ENCODE results near the gene PRPF19. TPM values are rescaled to one million over a fixed set of nuclear protein-coding genes. Genes with fewer than 3 reads are reported as not detected.

Gene PRPF19
- total and polyA plus RNA-seq, 9 of the 15 experiments (the other 6 are each of a cell fraction or from before 2014, with no cell fraction given): 9.4 to 212 (median 73.2) TPM

DNA sequence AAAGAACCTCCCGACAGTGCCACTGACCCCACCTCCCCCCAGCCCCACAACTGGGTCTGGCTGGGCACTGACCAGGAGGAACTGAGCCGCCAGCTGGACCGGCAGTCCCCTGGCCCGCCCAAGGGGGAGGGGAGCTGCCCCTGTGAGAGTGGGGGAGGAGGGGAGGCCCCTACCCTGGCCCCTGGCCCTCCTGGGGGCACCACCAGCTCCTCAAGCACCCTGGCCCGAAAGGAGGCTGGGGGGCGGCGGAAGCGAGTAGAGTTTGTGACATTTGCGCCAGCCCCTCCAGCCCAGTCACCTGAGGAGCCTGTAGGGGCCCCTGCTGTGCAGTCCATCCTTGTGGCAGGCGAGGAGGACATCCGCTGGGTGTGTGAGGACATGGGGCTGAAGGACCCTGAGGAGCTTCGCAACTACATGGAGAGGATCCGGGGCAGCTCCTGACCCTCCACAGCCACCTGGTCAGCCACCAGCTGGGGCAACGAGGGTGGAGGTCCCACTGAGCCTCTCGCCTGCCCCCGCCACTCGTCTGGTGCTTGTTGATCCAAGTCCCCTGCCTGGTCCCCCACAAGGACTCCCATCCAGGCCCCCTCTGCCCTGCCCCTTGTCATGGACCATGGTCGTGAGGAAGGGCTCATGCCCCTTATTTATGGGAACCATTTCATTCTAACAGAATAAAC lies 30.2 kb upstream of the PRPF19 start (continued):
- TF ChIP-seq, protein P1, sequence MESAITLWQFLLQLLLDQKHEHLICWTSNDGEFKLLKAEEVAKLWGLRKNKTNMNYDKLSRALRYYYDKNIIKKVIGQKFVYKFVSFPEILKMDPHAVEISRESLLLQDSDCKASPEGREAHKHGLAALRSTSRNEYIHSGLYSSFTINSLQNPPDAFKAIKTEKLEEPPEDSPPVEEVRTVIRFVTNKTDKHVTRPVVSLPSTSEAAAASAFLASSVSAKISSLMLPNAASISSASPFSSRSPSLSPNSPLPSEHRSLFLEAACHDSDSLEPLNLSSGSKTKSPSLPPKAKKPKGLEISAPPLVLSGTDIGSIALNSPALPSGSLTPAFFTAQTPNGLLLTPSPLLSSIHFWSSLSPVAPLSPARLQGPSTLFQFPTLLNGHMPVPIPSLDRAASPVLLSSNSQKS (CRISPR knock-in tag; IDR thresholded peaks at IDR 0.05): no peak
- TF ChIP-seq, protein P2, sequence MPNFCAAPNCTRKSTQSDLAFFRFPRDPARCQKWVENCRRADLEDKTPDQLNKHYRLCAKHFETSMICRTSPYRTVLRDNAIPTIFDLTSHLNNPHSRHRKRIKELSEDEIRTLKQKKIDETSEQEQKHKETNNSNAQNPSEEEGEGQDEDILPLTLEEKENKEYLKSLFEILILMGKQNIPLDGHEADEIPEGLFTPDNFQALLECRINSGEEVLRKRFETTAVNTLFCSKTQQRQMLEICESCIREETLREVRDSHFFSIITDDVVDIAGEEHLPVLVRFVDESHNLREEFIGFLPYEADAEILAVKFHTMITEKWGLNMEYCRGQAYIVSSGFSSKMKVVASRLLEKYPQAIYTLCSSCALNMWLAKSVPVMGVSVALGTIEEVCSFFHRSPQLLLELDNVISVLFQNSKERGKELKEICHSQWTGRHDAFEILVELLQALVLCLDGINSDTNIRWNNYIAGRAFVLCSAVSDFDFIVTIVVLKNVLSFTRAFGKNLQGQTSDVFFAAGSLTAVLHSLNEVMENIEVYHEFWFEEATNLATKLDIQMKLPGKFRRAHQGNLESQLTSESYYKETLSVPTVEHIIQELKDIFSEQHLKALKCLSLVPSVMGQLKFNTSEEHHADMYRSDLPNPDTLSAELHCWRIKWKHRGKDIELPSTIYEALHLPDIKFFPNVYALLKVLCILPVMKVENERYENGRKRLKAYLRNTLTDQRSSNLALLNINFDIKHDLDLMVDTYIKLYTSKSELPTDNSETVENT (CRISPR knock-in tag; IDR thresholded peaks at IDR 0.05): no peak
- TF ChIP-seq, protein P3, sequence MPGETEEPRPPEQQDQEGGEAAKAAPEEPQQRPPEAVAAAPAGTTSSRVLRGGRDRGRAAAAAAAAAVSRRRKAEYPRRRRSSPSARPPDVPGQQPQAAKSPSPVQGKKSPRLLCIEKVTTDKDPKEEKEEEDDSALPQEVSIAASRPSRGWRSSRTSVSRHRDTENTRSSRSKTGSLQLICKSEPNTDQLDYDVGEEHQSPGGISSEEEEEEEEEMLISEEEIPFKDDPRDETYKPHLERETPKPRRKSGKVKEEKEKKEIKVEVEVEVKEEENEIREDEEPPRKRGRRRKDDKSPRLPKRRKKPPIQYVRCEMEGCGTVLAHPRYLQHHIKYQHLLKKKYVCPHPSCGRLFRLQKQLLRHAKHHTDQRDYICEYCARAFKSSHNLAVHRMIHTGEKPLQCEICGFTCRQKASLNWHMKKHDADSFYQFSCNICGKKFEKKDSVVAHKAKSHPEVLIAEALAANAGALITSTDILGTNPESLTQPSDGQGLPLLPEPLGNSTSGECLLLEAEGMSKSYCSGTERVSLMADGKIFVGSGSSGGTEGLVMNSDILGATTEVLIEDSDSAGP (CRISPR knock-in tag; IDR thresholded peaks at IDR 0.05): no peak
- TF ChIP-seq STAT5B (CRISPR knock-in tag; IDR thresholded peaks at IDR 0.05) (no peak), PHF21A (IDR thresholded peaks at IDR 0.05; ENCODE audit: borderline replicate concordance, low read depth) (no peak)
